Stimulated activated CD4-positive, alpha-beta T cell treated with anti-CD3 and anti-CD28 coated beads, TNF-alpha, amount 100 ng/mL, for 24 hours (primary cell): ENCODE data around the gene LRCH1.

Experiments used
- DNase-seq, 3 experiments: peaks; one replicate each; pipeline ENCODE4 v3.0.0-alpha.2; 2020; ENCODE audit warnings: low read depth in 3 of 3

LRCH1 gene

DNA sequence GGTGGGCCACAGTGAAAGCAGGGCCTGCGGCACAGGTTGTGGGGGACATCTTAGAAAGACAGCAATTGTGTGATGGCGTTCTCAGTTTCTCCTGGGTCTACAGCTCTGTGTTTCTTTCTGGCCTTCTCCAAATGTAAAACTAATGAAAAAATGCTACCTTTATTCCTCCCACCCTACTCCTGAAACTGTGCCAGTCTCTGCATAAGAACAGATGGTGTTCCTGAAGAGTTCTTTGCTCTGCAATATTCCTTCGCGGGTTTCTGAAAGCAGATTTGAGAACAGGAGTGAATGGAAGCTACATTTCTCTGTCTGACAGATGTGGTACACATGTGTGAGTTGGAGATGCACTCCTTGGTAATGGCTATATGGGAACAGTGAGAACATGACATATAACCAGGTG lies 18.0 kb upstream of the LRCH1 start:
- no peak for DNase-seq

DNA sequence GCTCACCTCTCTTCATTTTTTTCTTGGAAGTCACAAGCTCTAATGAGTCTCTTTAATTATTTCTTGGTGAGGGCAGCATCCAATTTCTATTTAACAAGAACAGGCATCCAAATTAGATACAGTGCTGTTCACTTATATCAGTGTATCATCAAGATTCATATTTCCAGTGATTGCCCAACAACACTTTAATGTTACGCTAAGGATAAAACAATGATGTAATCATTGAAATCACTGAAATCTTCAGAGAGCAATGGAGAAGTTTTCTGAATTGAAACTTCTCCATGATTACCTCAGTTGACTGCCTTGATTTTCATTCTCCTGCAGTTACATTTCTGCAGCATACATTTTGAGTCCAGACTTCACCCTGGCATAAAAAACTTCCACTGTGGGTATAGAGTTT lies 17.1 kb upstream of the LRCH1 start:
- DNase-seq = no peak

DNA sequence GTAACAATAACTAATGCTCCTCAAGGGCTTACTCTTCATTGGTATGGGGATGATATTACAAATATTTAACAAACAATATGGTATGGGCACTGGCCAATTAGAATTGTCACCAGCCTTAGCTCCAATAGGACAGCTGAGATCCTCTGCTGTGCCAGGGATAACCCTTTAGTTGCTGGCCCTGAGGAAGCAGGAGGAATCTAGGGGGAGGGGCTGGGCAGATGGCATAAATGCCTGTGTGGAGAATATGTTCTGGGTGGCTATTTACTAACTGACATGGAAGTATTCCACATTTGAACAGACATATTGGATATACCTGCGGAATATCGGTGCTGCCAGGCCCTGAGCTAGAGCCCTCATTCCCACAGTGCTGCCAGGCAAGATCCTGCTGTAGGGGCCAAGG lies 16.6 kb upstream of the LRCH1 start:
- no peak for DNase-seq

DNA sequence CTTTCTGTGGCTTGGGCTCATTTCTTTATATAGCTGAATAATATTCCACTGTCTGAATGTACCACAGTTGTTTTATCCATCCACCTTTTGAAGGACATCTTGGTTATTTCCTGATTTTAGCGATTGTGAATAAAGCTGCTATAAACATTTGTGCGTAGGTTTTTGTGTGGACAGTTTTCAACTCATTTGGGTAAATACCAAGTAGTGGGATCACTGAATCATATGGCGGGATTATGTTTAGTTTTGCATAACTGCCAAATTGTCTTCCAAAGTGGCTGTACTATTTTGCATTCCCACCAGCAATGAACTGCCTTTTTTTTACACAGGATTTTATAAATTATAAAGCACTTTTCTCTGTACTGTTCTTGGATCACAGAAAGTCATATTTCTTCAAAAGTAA lies 13.7 kb upstream of the LRCH1 start:
- no peak for DNase-seq

DNA sequence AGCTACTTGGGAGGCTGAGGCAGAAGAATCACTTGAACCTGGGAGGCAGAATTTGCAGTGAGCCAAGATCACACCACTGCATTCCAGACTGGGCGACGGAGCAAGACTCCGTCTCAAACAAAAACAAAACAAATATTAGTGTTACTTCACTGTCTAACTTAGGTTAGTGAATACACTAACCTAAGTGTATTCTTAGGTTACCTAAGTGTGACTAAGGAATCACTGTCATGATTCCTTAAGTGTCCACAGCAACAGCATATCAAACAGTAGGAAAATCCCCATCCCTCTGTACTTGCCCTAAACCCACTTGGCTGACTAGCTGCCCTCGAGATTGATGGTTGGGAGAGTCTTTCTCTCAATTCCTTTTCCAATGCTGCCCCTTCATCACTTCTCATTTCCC lies 11.8 kb upstream of the LRCH1 start:
- no peak for DNase-seq

DNA sequence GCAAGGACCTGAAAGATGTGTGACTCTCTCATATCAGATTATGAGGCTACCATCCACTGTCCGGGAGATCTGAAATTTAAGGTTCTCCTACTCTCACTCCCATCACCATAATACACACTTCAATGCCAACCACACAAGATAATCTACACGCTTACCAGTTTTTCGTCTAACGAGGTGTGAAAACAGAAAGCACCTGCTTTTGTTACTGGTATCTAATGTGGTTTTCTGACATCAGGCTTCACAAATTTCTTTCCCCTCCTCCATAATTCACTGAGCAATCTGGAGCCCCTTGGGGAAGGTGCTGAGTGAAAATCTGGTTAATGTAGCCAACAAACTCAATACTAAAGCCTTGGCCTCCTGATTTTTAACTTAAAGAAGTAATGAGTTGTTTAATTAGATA lies 10.1 kb upstream of the LRCH1 start:
- no peak for DNase-seq

DNA sequence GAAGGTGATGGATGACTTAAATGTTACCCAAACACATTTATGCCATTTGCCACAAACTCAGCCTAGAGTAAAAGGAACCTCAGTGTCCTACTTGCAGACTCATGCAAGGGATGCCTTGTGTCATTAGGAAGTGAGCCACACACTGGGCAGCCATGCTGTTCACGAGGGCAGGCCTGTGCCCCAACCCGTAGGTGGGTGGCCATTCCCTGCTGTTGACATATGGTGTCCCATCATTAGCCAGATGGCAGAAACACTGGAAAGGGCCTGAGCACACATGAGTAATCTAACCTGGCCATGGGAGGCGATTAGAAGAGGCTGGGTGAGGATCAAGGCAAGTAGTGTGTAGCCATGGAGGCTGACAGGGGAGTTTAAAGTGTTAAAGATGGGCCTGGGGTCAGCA lies 9.7 kb upstream of the LRCH1 start:
- DNase-seq = no peak

DNA sequence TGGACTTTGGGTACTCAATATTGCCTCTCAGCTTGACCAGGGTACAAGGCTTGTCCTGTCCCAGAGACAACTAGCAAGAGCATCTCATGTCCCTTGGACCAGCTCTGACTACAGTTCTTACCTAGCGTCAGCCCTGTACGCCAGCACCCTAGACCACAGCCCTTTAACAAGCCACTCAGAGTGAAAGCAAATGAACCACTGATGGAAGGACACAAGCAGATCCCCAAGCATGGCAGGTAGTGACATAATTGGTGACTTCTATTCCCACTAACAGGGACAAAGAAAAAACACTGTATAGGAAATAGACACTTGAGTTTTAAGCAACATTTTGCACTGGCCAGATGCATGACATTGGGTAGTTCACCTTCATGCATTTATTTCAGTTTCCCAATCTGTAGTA lies 8.8 kb upstream of the LRCH1 start:
- DNase-seq = no peak

DNA sequence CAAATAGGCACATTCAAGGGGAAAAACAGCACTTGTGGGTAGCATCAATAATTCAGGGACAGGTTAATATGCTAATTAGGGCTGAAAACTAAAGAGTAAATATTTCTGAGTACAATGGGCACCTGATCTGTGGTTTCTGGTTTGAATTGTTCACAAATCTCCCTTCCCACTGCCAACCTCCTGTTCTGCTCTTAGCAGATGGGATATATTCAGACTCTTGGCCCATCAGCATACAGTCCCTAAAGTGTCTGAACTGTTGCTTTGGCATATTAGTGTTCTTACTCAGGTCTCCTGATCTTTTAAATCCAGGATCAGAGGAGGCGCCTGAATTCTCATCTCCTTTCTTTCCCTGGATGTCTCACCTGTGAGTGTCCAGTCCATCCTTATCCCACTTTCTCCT lies 8.2 kb upstream of the LRCH1 start:
- no peak for DNase-seq

DNA sequence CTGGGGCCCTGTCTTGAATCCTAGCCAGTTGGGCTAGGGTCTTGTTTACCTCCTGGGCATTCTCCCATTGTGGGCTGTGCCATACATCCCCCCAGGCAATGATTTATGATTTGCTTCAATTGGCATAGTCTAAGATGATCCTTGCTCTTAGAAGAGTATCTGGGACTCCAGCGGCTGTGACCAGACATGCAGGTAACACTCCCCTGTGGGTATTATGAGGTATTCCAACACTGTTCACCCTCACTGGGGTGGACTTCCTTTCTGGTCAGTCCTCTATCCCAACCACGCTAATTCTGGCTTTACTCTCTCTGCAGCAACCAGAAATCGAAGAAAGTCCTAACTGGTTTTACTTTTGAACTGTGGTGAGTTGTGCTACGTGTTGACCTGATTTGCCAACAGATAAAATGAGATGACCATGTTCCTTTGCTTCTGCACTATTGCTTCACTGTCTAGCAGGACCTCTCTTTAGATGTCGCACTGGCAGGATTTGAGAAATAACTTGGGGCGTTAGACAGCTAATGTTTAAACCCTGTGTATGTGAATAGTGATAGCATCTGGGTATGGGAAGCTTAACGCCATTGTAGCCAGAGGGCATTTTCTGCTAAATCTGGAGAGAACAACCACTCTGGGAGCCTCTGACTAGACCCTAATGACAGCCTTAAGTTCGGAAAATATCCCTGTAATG lies 6.7 kb upstream of the LRCH1 start:
- no peak for DNase-seq

DNA sequence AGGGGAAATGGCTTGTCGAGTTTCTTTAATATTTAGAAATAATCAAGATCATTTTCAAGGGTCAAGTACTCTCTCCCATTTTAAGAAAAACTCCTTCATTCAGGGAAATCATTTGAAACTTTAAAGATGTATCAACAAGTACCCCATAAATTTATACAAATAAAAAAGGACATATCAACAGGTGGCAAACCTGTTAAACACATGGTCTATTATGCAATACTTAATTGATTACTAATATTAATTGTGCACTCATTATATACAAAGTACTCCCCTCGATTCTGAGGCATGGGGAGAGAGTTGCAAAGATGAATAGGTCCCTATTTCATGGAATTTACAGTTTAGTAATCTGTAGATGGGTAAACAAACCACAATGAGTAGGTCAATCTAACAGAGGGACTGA lies 2.1 kb upstream of the LRCH1 start:
- DNase-seq = no peak

DNA sequence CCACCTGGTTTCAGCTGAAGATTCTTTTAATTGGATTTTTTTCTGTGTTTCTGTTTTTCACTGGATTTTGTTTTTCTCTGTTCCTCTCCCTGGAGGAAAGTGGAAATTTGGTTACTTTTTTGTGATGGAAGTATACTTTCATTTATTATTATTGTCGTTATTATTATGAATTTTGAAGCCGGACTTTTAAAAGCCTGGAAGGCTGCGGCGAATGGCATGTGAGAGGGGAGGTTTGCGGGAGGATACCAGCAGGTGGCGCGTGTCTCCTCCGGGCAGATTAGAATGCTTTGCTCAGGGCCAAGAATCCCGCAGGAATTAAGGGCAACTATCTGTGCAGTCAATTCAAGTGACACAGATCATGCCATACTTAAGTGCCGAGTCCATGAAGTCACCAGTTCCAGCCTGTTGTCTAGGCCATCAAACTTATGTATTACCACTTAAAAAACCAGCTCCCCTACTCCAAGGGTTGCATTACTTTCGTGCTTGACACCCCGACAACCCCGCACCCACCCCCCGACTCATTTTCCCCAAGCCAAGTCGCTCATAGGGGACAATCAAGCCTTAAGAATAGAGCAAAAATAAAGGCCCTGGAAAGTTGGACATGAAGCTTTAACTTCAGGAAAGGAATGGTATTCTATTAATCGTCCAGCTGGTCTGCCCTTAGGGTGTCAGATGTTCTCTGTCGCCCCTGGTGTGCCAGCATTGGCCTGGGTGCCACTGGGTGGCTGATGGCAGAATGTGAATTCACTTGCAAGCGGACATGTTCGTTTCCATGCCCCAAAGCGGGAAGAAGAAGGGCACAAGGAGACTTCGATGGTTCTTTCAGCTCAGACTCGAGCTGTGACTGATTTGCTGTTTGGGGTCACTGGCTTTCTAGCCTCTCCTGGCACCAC lies 1.3 kb upstream of the LRCH1 start:
- DNase-seq = peak; percentile 29 to 70 (median 47)

DNA sequence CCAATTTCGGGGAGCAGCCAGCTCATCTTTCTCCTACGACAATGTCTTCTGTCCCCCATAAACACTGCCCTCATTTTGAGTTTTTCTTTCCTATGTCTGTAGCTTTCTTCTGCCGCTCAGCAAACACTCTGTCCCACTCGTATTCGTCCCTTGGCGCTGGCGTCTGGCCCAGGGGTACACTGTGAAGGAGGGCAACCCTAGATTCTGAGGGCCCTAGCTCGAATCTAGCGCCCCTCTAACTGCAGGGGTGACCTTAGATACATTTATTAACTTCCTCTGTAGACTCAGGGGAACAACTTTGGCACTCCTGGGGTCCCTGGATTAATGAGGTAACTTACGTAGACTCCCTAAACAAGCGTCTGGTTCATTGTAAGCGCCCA lies 677 bp upstream of the LRCH1 start:
- no peak for DNase-seq

DNA sequence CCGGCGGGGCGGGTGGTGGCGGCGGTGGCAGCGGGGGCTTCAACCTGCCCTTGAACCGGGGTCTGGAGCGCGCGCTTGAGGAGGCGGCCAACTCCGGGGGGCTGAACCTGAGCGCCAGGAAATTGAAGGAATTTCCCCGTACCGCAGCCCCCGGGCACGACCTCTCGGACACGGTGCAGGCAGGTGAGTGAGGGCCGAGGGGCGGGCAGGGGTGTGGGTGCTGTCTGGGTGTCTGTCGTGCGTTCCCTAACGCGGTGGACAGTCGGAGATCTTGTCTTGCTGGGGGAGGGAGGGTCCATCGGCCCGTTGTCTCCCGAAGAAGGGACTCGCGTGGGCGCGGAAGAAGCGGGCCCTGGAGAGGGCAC lies 533 bp downstream of the LRCH1 start:
- DNase-seq = peak in 1 of 3 experiments; percentile 28

DNA sequence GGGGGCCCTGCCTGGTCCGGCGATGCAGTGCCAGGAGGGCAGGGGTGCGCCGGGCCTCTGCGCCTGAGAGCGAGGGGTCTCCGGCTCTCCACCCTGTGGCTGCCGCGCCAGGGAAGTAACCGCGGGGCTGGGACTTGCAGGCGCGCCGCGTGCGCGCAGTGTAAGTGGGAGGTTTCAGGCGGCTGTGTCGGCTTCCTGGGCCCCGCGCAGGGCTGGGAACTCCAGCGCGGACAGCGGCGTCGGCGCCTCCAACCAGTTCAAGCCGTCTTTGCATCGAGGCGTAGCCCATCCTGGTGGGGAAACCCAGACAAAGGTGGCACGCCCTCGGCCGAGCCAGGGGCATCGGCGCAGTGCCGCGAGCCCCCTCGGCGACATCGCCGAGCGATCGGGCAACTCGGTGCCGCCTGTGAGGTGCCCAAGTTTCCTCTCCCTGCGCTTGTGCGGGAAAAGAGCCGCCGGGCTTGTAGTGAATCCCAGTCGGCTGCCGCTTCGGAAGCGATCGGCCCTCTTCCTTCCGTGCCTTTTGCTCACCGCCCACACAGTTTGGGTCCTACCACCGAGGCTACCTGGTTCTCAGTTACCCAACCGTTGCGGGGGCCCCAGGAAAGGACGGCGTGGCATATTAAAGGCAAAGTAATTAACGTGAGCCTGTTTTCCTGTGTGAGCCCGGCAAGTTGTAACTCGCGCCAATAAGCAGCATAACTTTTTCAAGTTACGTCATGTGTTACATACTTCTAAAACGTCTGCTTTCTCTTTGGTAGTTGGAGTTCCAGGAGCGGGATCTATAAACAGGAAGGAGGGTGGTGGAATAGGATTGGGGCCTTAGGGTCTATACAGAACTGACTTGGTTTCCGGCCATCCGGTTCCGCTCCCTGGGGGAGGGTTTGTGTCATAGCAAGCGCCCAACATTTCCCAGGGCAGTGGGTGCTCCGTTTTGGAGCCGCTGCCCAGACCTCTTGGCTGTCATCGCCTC lies 1.2 kb downstream of the LRCH1 start:
- peak; percentile 35 to 69 (median 43) for DNase-seq

DNA sequence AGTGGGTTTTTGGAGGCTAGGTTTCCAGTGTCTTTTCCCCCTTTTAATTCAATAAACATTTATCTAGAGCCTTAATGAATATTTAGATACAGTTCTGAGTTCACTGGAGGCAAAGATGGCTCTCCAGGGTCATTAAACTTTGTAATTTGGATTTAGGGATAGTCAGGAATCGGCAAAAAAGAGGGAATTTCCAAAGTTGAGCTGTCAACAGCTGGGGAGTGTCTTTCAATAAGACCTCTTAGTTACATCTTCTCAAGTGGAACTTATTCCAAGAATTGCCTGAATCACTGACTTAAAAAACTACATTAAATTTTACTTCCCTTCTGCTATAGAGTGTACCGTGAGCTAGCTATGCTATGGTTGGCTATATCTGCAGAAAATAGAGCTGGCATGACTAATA lies 2.0 kb downstream of the LRCH1 start:
- DNase-seq = no peak

DNA sequence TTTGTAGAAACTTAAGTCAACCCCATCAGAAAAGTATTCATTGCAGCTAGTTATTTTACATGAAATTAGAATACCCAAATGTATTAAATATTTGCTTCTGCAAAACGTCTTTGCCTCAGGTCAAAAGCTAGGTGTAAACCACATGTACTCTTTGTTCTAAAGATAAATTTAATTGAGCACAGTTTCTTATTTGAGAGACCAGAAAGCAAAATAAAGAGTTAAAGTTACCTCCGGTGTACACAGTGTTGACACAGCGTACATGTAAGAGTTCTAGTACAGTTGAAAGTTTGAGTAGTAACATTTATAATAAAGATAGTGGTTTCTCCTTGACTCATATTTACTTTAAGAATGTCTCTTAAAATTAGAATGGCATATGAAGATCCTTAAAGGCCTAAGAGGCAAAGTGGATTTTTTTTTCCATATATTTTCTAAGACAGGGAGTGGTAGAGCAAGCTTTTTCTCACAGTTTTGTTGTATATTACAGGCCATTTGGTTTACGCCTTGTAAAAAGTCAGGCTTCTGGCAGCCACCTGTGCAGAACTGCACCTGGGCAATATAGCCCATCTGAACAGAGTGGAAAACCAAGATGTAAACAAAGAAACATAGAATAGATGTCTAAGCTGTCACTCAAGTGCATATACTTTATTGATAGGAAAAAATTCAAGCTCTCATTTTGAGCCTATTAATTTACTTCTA lies 2.9 kb downstream of the LRCH1 start:
- no peak for DNase-seq

DNA sequence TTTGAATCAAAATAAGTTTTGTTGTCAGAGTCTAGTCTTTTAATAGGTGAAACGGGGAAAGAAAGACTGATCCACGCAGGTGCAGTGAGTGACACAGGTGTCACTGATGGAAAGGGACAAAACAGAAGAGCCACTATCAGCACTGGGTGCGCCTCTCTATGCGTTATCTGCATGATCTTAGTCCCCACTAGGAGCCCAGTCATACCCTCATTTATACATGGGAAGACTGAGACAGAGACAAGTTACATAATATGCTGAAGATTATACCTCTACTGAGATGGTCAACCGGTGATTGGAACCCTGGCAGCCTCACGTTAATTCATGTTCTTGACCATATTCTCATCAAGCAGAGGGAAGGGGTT lies 3.4 kb downstream of the LRCH1 start:
- no peak for DNase-seq

DNA sequence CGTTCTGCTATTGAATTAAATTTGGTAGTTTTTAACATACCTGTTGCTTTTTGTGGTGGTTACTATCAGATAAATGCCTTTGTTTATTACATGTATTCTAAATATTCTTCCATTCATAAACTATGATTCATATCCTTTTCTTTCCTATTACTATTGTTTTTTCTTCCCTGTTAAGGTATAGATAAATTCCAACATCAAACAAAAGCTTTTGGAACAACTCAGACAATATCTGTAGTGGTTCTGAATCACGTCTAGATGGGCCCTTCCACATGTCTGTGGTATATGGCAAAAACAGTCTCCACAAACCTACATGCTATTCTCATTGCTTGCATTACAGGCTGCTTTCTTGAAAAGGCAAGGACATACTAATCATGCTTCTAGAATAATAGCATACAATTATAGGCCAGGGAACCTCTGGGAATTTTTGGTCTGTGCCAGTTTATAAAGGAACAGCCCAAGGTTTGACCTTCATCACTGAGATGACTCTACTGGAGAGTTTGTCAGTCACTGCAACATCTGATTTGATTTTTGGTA lies 6.4 kb downstream of the LRCH1 start:
- DNase-seq = no peak

DNA sequence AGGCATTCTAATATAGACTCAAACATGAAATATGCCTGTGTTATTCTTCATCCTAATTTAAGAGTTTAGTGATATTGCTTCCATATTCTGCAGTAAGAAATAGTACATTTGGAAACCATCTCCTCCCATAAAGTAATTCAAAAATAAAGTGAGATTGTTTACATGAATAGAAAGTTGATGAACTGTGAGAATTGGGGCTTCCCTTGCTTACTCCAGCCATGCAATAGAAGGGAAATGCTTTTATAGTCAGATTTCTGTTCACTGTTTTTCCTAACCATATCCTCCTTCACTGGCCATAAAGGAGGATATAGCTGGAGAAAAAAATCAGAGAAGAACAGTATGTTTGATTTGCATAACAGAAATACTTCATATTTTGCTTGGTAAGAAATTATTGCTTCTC lies 7.8 kb downstream of the LRCH1 start:
- no peak for DNase-seq

DNA sequence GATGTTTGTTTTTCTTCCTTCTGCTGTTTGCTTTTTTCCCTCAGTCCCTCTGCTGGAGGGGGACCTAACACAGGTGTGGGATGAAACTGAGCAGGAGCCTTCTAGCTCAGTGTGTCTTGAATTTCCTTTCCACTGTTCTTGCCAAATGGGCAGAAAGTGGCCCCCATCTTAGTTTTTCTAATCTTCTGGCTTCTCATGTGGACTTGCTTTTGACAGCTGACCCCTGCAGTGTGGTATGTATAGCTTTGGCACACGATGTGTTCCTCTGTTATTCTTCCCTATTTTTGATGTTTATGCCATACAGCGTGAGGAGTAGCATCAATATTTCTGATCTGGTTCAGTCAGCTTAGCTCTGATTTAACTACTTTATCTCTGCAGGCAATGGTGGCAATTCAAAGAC lies 8.3 kb downstream of the LRCH1 start:
- no peak for DNase-seq

DNA sequence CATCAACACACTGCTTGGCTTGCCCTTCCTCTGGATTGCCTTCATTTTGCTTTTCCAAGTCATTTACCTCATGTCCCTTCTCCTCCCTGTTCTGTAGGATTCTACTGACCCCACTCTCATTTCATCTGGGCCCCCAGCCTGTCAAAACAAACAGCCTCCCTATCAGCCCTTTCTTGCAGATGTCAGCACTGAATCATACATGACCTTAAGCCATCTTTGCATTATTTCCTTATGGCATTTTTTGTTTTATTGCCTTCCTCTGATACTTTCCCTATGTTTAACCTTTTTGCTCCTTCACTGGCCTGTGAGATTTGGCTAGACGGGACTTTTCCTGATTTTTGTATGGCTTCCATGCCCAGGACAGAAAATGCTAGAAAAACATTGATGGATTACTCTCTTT lies 8.7 kb downstream of the LRCH1 start:
- DNase-seq = no peak
